Neural progenitor cell (in vitro differentiated cells): ENCODE data around the gene RUFY1.

Experiments used
- CTCF ChIP-seq: fragments of 200-600 bp; sonication (generic); IDR thresholded peaks from 2 replicates; pipeline ENCODE4 v1.5.1; 2017; ENCODE audit warnings: antibody characterized with exemption, mild to moderate bottlenecking
- EZH2 ChIP-seq: fragments of 200-600 bp; sonication (generic); IDR thresholded peaks from 2 replicates; pipeline ENCODE4 v1.6.1; 2017; ENCODE audit warnings: antibody characterized with exemption, mild to moderate bottlenecking, moderate library complexity
- EZH2phosphoT487 ChIP-seq: fragments of 200-600 bp; sonication (generic); IDR thresholded peaks from 2 replicates; pipeline ENCODE4 v1.6.1; 2017; ENCODE audit warnings: antibody characterized with exemption

- TF ChIP-seq CTCF (no peak), EZH2phosphoT487 (no peak), EZH2 (no peak)
Measured at GRCh38 chr5:179577286-179577960, 27.1 kb downstream of the RUFY1 start.
